ENCODE data around the gene GRID1.

DNA sequence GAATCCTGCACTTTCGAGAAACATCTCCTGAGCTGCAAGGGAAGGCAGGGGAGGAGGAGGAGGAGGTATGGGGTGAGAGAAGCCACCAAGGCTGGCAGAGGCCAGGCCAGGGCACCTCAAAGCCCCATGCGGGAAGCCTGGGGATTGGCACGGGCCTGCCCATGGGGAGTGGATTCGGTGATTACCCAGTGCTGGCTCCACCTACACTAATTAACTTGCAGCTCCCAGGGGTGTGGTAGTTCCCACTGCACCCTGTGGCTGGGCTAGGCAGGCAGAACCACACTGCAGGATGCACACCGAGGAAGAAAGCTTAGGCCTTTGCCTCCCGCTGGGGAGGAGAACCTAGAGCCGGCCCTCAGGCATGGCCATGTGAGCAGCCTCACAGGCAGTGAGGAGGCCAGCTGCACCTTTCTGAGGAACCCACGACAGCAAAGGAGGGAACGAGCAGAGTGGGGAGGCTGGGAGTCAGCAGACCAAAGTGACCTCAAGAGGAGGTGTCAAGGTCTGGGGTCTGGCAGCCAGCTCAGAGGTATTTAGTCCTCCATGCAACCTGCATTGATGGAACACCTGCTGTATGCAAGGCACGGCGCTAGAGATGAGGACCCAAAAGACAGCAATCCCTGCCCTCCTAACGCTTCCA, 27.2 kb downstream of the GRID1 start:
- TF ChIP-seq, protein P1, sequence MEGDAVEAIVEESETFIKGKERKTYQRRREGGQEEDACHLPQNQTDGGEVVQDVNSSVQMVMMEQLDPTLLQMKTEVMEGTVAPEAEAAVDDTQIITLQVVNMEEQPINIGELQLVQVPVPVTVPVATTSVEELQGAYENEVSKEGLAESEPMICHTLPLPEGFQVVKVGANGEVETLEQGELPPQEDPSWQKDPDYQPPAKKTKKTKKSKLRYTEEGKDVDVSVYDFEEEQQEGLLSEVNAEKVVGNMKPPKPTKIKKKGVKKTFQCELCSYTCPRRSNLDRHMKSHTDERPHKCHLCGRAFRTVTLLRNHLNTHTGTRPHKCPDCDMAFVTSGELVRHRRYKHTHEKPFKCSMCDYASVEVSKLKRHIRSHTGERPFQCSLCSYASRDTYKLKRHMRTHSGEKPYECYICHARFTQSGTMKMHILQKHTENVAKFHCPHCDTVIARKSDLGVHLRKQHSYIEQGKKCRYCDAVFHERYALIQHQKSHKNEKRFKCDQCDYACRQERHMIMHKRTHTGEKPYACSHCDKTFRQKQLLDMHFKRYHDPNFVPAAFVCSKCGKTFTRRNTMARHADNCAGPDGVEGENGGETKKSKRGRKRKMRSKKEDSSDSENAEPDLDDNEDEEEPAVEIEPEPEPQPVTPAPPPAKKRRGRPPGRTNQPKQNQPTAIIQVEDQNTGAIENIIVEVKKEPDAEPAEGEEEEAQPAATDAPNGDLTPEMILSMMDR (IDR thresholded peaks at IDR 0.05): no peak
- TF ChIP-seq POLR2A (IDR thresholded peaks at IDR 0.05): no peak
